Psoas muscle (tissue), 8 donors: ENCODE data around the gene DUS4L. TPM values are rescaled to one million over a fixed set of nuclear protein-coding genes. Genes with fewer than 3 reads are reported as not detected.

Experiments used
- ATAC-seq, 4 donors: fragments of 200-7000 bp; cut with Tn5 transposase; one replicate each; pipeline ENCODE4 v1.9.1; 2020; ENCODE audit warnings: moderate library complexity in 3 of 4, mild to moderate bottlenecking in 2 of 4
- DNase-seq, 2 donors: peaks; one replicate each; pipeline ENCODE4 v3.0.0-alpha.2; 2020
- H3K27ac ChIP-seq: fragments of 200-600 bp; one replicate; pipeline ENCODE4 v1.8.0; 2022
- H3K27me3 ChIP-seq, 3 donors: fragments of 200-600 bp in 1 of 3; one replicate each; pipeline versions ENCODE4 v1.6.1 to v1.8.0; 2013 to 2022; ENCODE audit warnings: low read length in 2 of 3, mild to moderate bottlenecking in 2 of 3, moderate library complexity in 1 of 3; ENCODE audit not compliant: insufficient read depth in 3 of 3
- H3K36me3 ChIP-seq, 2 donors: fragments of 200-600 bp in 1 of 2; one replicate each; pipeline versions ENCODE4 v1.6.1 to v1.8.0; 2013 to 2022; ENCODE audit warnings: low read depth in 1 of 2, mild to moderate bottlenecking in 1 of 2, moderate library complexity in 1 of 2; ENCODE audit not compliant: insufficient read depth in 1 of 2
- H3K4me1 ChIP-seq: fragments of 200-600 bp; one replicate; pipeline ENCODE4 v1.8.0; 2022
- H3K4me3 ChIP-seq: fragments of 200-600 bp; one replicate; pipeline ENCODE4 v1.8.0; 2022; ENCODE audit warnings: mild to moderate bottlenecking
- H3K9me3 ChIP-seq: fragments of 200-600 bp; one replicate; pipeline ENCODE4 v1.8.0; 2022
- WGBS, 3 donors: extraction: QIAGEN DNeasy Blood & Tissue Kit; methylation state at CpG; one replicate each; pipeline versions ENCODE4 v1.1.6 to v1.1.7; 2013; 5-methylcytosine and 5-hydroxymethylcytosine counted together
- intact Hi-C, 2 donors: fragments of 100-400 bp; cut with DNase I; formaldehyde crosslinking; loops; one replicate each; pipeline versions ENCODE4 v1.11.0 to v1.14.2; 2022
- polyA plus RNA-seq, 3 donors: library from polyadenylated mRNA; stranded (reverse); fragments of 200-250 nt; gene quantifications; one replicate each; pipeline ENCODE4 v1.2.3, GENCODE V29; 2013
- total RNA-seq, 4 donors: library from RNA; stranded (reverse); fragmentation: NEBNext Ultra II Directional in 2 of 4; extraction: Animal tissue kit (Norgen Biotek cat#: 25700) in 2 of 4; gene quantifications; one replicate each; pipeline versions ENCODE4 v1.2.1 to v1.2.4, GENCODE V29; 2021 to 2023
- TF ChIP-seq, protein P1 (sequence below): fragments of 200-600 bp; IDR thresholded peaks from one replicate; pipeline ENCODE4 v1.8.0; 2022; ENCODE audit warnings: antibody characterized with exemption
- donor health status: healthy with polysubstance abuse.
- donor health status: DM: no; HTN: no; CAD: no; lungs with moderate emphysema.
- donor health status: Bipolar disorder and iron deficiency.
- donor health status: healthy.
- donor health status: DM: yes; HTN: yes; CAD: no.
- donor health status: DM: no; HTN: no; CAD: no.
- donor health status: DM: no; HTN: no; CAD: no.
- donor health status: DM: yes; HTN: yes; CAD: no.

Gene DUS4L
- total and polyA plus RNA-seq, 7 donors: 1.6 to 4.9 (median 3.8) TPM

DNA sequence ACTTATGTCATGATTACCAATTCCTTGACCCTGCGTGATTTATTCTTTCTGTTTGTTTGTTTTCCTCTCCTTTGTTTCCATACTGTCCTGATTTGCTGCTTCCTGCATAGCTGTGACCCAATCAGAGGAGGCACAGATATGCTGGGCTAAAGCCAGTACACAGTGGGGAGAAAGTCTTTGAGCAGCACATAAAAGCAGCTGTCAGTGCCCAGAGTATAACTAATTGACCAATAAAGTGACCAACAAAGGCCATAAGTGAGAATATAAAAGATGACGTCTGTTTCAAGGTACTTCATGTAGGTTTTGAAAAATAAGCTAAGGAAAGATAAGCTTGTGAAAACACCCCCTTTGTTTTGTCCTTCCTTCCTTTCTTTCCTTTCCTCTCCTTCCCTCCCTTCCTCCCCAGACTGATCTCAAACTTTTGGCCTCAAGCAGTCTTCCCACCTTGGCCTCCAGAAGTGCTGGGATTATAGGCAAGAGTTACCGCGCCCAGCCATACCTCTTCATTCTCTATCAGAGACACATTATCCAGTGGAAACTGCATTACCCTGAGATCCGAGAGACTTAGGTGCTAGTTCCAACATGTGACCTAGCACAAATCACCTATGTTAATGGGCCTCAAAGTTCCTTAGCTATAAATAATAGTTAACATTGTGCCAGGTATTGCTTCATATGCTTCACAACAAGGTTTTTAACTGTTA, 33.3 kb downstream of the DUS4L start:
- Histone ChIP-seq H3K27me3 (no peaks in the 10 kb centered on the region), H3K4me3 (no peak overlapping the region), H3K4me1 (peaks cover 16% of the 10 kb centered on the region), H3K27ac (peak overlapping the region; percentile 46), H3K36me3 (peaks cover 2 to 70% of the 10 kb centered on the region in 2 donors), H3K9me3 (no peaks in the 10 kb centered on the region)
- TF ChIP-seq, protein P1, sequence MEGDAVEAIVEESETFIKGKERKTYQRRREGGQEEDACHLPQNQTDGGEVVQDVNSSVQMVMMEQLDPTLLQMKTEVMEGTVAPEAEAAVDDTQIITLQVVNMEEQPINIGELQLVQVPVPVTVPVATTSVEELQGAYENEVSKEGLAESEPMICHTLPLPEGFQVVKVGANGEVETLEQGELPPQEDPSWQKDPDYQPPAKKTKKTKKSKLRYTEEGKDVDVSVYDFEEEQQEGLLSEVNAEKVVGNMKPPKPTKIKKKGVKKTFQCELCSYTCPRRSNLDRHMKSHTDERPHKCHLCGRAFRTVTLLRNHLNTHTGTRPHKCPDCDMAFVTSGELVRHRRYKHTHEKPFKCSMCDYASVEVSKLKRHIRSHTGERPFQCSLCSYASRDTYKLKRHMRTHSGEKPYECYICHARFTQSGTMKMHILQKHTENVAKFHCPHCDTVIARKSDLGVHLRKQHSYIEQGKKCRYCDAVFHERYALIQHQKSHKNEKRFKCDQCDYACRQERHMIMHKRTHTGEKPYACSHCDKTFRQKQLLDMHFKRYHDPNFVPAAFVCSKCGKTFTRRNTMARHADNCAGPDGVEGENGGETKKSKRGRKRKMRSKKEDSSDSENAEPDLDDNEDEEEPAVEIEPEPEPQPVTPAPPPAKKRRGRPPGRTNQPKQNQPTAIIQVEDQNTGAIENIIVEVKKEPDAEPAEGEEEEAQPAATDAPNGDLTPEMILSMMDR: no peak
- intact Hi-C loops: loop anchor here in 1 of 2 donors (10.0 kb wide), 1 partner anchor 402 kb away; no protein-coding TSS in a partner anchor
- DNase-seq (no peak), ATAC-seq (peak in 2 of 4 donors; percentile 49 to 50)
- 61 to 73% (median 65%) methylated on average over 5 of the region's 5 CpGs for WGBS, 3 donors

DNA sequence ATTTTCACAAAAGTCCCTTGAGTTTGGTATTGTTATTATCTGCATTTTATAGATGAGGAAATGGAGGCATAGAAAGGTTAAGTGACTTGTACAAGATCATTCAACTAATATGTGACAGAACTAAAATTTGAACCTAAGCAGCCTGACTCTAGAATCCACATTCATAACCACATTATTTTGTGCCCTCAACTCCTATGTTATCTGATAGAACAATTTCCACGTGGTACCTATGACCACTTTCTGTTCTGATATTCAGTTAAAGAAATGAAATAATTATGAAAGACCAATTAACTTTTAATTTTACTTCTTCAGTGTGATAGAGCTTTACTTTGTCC, 33.8 kb downstream of the DUS4L start:
- no peaks in the 10 kb centered on the region for H3K9me3 ChIP-seq

DNA sequence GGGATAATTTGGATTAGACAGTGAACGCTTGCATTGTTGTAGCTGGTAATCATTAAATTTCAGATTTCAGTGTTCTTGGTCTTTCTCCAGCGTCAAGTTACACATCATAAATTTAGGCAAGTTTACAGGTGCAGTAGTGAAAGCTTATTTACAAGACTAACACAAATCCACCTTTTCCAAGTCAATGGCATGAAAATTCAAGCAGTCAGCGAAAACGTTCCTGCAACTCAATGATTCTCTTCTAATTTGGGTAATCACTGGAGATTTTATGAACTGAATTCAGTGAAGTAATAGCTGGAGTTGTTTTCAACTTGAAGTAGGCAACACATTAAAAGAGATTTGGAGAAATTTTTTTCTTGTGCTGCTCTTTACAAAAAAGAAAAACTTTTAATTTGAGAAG, 34.2 kb downstream of the DUS4L start:
- intact Hi-C loops: loop anchor here in 1 of 2 donors (10.0 kb wide), 1 partner anchor 403 kb away; no protein-coding TSS in a partner anchor
- H3K27ac ChIP-seq: no peak overlapping the region

More for the DNA sequence above, 33.8 kb downstream of the DUS4L start:
- peak overlapping the region; percentile 46 for H3K27ac ChIP-seq
- peaks cover 16% of the 10 kb centered on the region for H3K4me1 ChIP-seq
- ATAC-seq (no peak), DNase-seq (no peak)
- intact Hi-C loops: loop anchor here in 1 of 2 donors (10.0 kb wide), 1 partner anchor 403 kb away; no protein-coding TSS in a partner anchor
- H3K27me3 ChIP-seq: no peaks in the 10 kb centered on the region
- no peak overlapping the region for H3K4me3 ChIP-seq
- peaks cover 2 to 72% of the 10 kb centered on the region in 2 donors for H3K36me3 ChIP-seq
- TF ChIP-seq, protein P1: no peak
- WGBS, 3 donors: 85 to 93% (median 88%) methylated on average over 1 of the region's 1 CpG

DNA sequence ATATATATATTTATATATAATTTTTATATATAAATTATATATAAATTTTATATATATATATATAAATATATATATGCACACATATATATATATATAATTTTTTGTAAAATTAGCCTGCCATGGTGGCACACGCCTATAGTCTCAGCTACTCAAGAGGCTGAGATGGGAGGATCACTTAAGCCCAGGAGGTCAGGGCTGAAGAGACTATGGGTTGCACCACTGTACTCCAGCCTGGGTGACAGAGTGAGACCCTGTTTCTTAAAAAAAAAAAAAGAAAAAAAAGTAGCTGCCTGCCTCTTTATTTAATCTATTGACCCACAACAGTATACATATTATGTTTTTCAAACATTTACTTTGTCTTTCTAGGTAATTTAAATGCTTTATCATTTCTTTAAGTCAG, 35.5 kb downstream of the DUS4L start:
- no peak for DNase-seq
- peaks cover 2 to 70% of the 10 kb centered on the region in 2 donors for H3K36me3 ChIP-seq
- 99 to 100% (median 100%) methylated on average over 1 of the region's 1 CpG for WGBS, 3 donors

More for the DNA sequence above, 34.2 kb downstream of the DUS4L start:
- ATAC-seq (no peak), DNase-seq (no peak)
- no peak overlapping the region for H3K4me3 ChIP-seq
- H3K4me1 ChIP-seq: peaks cover 16% of the 10 kb centered on the region
- WGBS, 3 donors: 61 to 78% (median 78%) methylated on average over 4 of the region's 4 CpGs
- TF ChIP-seq, protein P1: no peak
- H3K9me3 ChIP-seq: no peaks in the 10 kb centered on the region
- peaks cover 2 to 72% of the 10 kb centered on the region in 2 donors for H3K36me3 ChIP-seq
- no peaks in the 10 kb centered on the region for H3K27me3 ChIP-seq

More for the DNA sequence above, 35.5 kb downstream of the DUS4L start:
- ATAC-seq: no peak
- intact Hi-C loops: loop anchor here in 1 of 2 donors (10.0 kb wide), 1 partner anchor 404 kb away; no protein-coding TSS in a partner anchor
- TF ChIP-seq, protein P1: no peak
- Histone ChIP-seq H3K4me1 (peaks cover 16% of the 10 kb centered on the region), H3K27ac (no peak overlapping the region), H3K9me3 (no peaks in the 10 kb centered on the region), H3K27me3 (no peaks in the 10 kb centered on the region), H3K4me3 (no peak overlapping the region)
